ENCODE measurements around the gene HERC3. TPM values are rescaled to one million over a fixed set of nuclear protein-coding genes. Genes with fewer than 3 reads are reported as not detected.

HERC3 gene
- total and polyA plus RNA-seq, 2 experiments from 2014 or later, result 2.2 to 2.4 TPM

DNA sequence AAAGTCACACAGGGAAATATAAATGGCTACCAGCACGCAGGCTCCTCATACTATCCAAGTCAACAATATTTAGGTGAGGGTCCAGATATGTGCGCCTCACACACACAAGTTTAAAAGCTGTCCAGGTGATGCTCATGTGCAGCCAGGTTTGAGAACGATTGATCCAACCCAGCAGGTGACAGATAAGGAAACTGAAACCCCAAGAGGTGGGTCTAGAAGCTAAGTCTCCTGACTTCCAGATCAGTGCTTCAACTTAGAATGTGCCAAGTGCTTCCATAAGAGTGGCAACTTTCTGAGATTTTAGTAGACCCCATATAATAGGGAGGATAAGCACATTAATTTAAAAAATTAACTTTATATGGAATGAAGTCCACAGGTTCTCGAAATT is 159.8 kb downstream of the HERC3 start:
- ATAC-seq (no peak), DNase-seq (ENCODE audit: low spot score) (no peak)
- H4K20me1 ChIP-seq (replicated peaks; ENCODE audit: insufficient read depth), result no peaks in the 10 kb centered on the region
- no peaks in the 10 kb centered on the region for H3K9me3 Mint-ChIP-seq
- H3K4me3 ChIP-seq, result no peak overlapping the region
- peaks cover 6% of the 10 kb centered on the region for H3K4me1 Mint-ChIP-seq
- peaks cover 2% of the 10 kb centered on the region for H3K27me3 Mint-ChIP-seq (ENCODE audit: insufficient read depth, low read depth, poor library complexity)
- no peak overlapping the region for H3K4me2 ChIP-seq
- H3K27ac Mint-ChIP-seq, result no peak overlapping the region
- H2AFZ ChIP-seq, result no peak overlapping the region
- no peaks in the 10 kb centered on the region for H3F3A ChIP-seq (replicated peaks; ENCODE audit: low read depth)
- no peaks in the 10 kb centered on the region for H3K27me3 ChIP-seq (ENCODE audit: insufficient read depth)
- H3K36me3 Mint-ChIP-seq (ENCODE audit: low read depth), result peaks cover 18% of the 10 kb centered on the region
- 0 out of 2 replicates have a peak, but pooled peaks cover under 1% of the 10 kb centered on the region for H3K4me1 ChIP-seq (ENCODE audit: insufficient read depth)
- H3K36me3 ChIP-seq (ENCODE audit: insufficient read depth), result peaks cover 6% of the 10 kb centered on the region; the same call in 1 of the 2 replicates
- no peak for TF ChIP-seq STAT1 (IDR thresholded peaks at IDR 0.05; ENCODE audit: unreplicated experiment)
- no peak for TF ChIP-seq JUNB (IDR thresholded peaks at IDR 0.05; ENCODE audit: unreplicated experiment)
- TF ChIP-seq, protein P1, sequence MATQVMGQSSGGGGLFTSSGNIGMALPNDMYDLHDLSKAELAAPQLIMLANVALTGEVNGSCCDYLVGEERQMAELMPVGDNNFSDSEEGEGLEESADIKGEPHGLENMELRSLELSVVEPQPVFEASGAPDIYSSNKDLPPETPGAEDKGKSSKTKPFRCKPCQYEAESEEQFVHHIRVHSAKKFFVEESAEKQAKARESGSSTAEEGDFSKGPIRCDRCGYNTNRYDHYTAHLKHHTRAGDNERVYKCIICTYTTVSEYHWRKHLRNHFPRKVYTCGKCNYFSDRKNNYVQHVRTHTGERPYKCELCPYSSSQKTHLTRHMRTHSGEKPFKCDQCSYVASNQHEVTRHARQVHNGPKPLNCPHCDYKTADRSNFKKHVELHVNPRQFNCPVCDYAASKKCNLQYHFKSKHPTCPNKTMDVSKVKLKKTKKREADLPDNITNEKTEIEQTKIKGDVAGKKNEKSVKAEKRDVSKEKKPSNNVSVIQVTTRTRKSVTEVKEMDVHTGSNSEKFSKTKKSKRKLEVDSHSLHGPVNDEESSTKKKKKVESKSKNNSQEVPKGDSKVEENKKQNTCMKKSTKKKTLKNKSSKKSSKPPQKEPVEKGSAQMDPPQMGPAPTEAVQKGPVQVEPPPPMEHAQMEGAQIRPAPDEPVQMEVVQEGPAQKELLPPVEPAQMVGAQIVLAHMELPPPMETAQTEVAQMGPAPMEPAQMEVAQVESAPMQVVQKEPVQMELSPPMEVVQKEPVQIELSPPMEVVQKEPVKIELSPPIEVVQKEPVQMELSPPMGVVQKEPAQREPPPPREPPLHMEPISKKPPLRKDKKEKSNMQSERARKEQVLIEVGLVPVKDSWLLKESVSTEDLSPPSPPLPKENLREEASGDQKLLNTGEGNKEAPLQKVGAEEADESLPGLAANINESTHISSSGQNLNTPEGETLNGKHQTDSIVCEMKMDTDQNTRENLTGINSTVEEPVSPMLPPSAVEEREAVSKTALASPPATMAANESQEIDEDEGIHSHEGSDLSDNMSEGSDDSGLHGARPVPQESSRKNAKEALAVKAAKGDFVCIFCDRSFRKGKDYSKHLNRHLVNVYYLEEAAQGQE (IDR thresholded peaks at IDR 0.05; ENCODE audit: unreplicated experiment), result no peak
- H3K4me3 Mint-ChIP-seq, result no peak overlapping the region
- no peaks in the 10 kb centered on the region for H3K9me2 ChIP-seq (ENCODE audit: insufficient read depth)
- H3K79me2 ChIP-seq (replicated peaks; ENCODE audit: insufficient read depth), result no peaks in the 10 kb centered on the region
- no peak overlapping the region for H3K27ac ChIP-seq (ENCODE audit: low read depth)

DNA sequence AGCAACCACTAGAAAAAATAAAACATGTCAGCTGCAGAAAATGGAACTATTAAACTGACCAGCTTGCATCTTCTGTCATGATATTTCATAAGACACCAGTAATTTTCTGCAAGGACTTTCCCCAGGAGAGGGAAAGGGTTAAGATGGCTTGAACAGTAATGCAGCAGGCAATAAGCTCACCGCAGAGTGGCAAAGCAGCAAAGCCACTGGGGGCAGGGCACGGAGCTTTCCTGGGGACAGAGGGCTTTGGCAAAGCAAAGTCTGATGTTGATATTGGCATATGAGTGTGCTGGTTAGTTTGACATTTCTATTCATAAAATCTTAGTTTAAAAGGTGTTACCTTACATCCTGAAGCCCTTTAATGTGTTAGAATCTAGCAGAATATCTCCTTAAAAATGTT is 160.5 kb downstream of the HERC3 start:
- H3K4me3 ChIP-seq, result no peak overlapping the region
- no peaks in the 10 kb centered on the region for H3F3A ChIP-seq (replicated peaks; ENCODE audit: low read depth)
- no peak overlapping the region for H3K27ac ChIP-seq (ENCODE audit: low read depth)
- H4K20me1 ChIP-seq (replicated peaks; ENCODE audit: insufficient read depth), result no peaks in the 10 kb centered on the region
- TF ChIP-seq NANOG (IDR thresholded peaks at IDR 0.05; ENCODE audit: borderline replicate concordance) (no peak), ZNF114 (CRISPR knock-in tag; IDR thresholded peaks at IDR 0.05) (no peak), POLR2AphosphoS5 (IDR thresholded peaks at IDR 0.05; ENCODE audit: low read depth) (no peak), ZNF331 (CRISPR knock-in tag; IDR thresholded peaks at IDR 0.05; ENCODE audit: low read depth) (no peak), EZH2phosphoT487 (IDR thresholded peaks at IDR 0.05; ENCODE audit: unreplicated experiment) (no peak), CREB1 (CRISPR knock-in tag; IDR thresholded peaks at IDR 0.05; ENCODE audit: low read depth) (no peak), JUNB (IDR thresholded peaks at IDR 0.05; ENCODE audit: unreplicated experiment) (no peak)
- TF ChIP-seq, protein P2, sequence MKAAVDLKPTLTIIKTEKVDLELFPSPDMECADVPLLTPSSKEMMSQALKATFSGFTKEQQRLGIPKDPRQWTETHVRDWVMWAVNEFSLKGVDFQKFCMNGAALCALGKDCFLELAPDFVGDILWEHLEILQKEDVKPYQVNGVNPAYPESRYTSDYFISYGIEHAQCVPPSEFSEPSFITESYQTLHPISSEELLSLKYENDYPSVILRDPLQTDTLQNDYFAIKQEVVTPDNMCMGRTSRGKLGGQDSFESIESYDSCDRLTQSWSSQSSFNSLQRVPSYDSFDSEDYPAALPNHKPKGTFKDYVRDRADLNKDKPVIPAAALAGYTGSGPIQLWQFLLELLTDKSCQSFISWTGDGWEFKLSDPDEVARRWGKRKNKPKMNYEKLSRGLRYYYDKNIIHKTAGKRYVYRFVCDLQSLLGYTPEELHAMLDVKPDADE (IDR thresholded peaks at IDR 0.05), result no peak
- TF ChIP-seq, protein P3, sequence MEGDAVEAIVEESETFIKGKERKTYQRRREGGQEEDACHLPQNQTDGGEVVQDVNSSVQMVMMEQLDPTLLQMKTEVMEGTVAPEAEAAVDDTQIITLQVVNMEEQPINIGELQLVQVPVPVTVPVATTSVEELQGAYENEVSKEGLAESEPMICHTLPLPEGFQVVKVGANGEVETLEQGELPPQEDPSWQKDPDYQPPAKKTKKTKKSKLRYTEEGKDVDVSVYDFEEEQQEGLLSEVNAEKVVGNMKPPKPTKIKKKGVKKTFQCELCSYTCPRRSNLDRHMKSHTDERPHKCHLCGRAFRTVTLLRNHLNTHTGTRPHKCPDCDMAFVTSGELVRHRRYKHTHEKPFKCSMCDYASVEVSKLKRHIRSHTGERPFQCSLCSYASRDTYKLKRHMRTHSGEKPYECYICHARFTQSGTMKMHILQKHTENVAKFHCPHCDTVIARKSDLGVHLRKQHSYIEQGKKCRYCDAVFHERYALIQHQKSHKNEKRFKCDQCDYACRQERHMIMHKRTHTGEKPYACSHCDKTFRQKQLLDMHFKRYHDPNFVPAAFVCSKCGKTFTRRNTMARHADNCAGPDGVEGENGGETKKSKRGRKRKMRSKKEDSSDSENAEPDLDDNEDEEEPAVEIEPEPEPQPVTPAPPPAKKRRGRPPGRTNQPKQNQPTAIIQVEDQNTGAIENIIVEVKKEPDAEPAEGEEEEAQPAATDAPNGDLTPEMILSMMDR (conservative IDR thresholded peaks at IDR 0.05; ENCODE audit: low read depth in 2 of 2), result no peak
- 0 out of 2 replicates have a peak, but pooled peaks cover 3% of the 10 kb centered on the region for H3K4me1 ChIP-seq (ENCODE audit: insufficient read depth)
- no peak overlapping the region for H2AFZ ChIP-seq
- H3K79me2 ChIP-seq (replicated peaks; ENCODE audit: insufficient read depth), result no peaks in the 10 kb centered on the region
- Mint-ChIP-seq H3K27ac (peak overlapping the region; percentile 15; the same call in 1 of the 2 replicates), H3K4me3 (no peak overlapping the region), H3K4me1 (peaks cover 7% of the 10 kb centered on the region), H3K36me3 (ENCODE audit: low read depth) (peaks cover 17% of the 10 kb centered on the region), H3K27me3 (ENCODE audit: insufficient read depth, low read depth, poor library complexity) (peaks cover 2% of the 10 kb centered on the region), H3K9me3 (no peaks in the 10 kb centered on the region)
- H3K36me3 ChIP-seq (ENCODE audit: insufficient read depth), result peaks cover 6% of the 10 kb centered on the region; the same call in 1 of the 2 replicates
- no peaks in the 10 kb centered on the region for H3K27me3 ChIP-seq (ENCODE audit: insufficient read depth)
- H3K4me2 ChIP-seq, result no peak overlapping the region
- DNase-seq (ENCODE audit: low spot score) (no peak), ATAC-seq (peak; percentile 42; the same call in 2 of the 3 replicates)
- no peaks in the 10 kb centered on the region for H3K9me2 ChIP-seq (ENCODE audit: insufficient read depth)
